Spleen (tissue), 11 donors: Measurements from ENCODE around the gene GTPBP8. TPM values are rescaled to one million over a fixed set of nuclear protein-coding genes. Genes with fewer than 3 reads are reported as not detected.

ENCODE experiments used
- DNase-seq: peaks from one replicate; pipeline ENCODE4 v3.0.0-alpha.2; 2020
- H3K27ac ChIP-seq, 8 donors: fragments of 200-600 bp; sonication (generic) in 7 of 8; 1 replicate in 4 of 8; 2 replicates in 4 of 8; pipeline versions ENCODE4 v1.5.0 to v1.8.0; 2016 to 2021; ENCODE audit warnings: inconsistent platforms in 4 of 8, mild to moderate bottlenecking in 4 of 8, moderate library complexity in 1 of 8
- H3K27me3 ChIP-seq, 7 donors: fragments of 200-600 bp; sonication (generic) in 6 of 7; replicated peaks in 1 of 7; 1 replicate in 4 of 7; 2 replicates in 3 of 7; pipeline versions ENCODE4 v1.5.0 to v1.8.0; 2016 to 2021; ENCODE audit warnings: inconsistent platforms in 3 of 7, mild to moderate bottlenecking in 1 of 7
- H3K36me3 ChIP-seq, 6 donors: fragments of 200-600 bp; sonication (generic) in 5 of 6; 1 replicate in 4 of 6; 2 replicates in 2 of 6; pipeline versions ENCODE4 v1.5.0 to v1.8.0; 2016 to 2021; ENCODE audit warnings: inconsistent platforms in 2 of 6
- H3K4me1 ChIP-seq, 6 donors: fragments of 200-600 bp; sonication (generic) in 5 of 6; 1 replicate in 3 of 6; 2 replicates in 3 of 6; pipeline versions ENCODE4 v1.5.0 to v1.8.0; 2016 to 2021; ENCODE audit warnings: inconsistent platforms in 3 of 6
- H3K4me3 ChIP-seq, 8 donors: fragments of 200-600 bp; sonication (generic) in 7 of 8; 1 replicate in 4 of 8; 2 replicates in 4 of 8; pipeline versions ENCODE4 v1.5.0 to v1.8.0; 2016 to 2021; ENCODE audit warnings: inconsistent platforms in 4 of 8, mild to moderate bottlenecking in 4 of 8, moderate library complexity in 2 of 8
- H3K9me3 ChIP-seq, 8 donors: fragments of 200-600 bp; sonication (generic) in 7 of 8; 1 replicate in 4 of 8; 2 replicates in 4 of 8; pipeline versions ENCODE4 v1.5.0 to v1.8.0; 2016 to 2021; ENCODE audit warnings: inconsistent platforms in 4 of 8
- CTCF ChIP-seq, 11 experiments: fragments of 200-600 bp in 7 of 11; fragments of 450-650 bp in 4 of 11; sonication (generic) in 4 of 11; IDR thresholded peaks in 8 of 11; conservative IDR thresholded peaks in 3 of 11; 1 replicate in 7 of 11; 2 replicates in 4 of 11; pipeline versions ENCODE4 v1.4.0 to v1.8.0; 2016 to 2021; ENCODE audit warnings: antibody characterized with exemption in 11 of 11, inconsistent platforms in 4 of 11, mild to moderate bottlenecking in 1 of 11
- POLR2A ChIP-seq, 3 donors: fragments of 450-650 bp; IDR thresholded peaks; one replicate each; pipeline ENCODE4 v1.5.1; 2017; ENCODE audit warnings: antibody characterized with exemption in 3 of 3, mild to moderate bottlenecking in 1 of 3
- POLR2AphosphoS5 ChIP-seq, 3 donors: sonication (generic); formaldehyde crosslinking; IDR thresholded peaks; one replicate each; pipeline ENCODE4 v1.5.1; 2017; ENCODE audit warnings: antibody characterized with exemption in 3 of 3
- WGBS, 5 donors: extraction: QIAGEN DNeasy Blood & Tissue Kit in 3 of 5; methylation state at CpG; one replicate each; pipeline versions ENCODE4 v1.1.5 to v1.1.7; 2013 to 2018; 5-methylcytosine and 5-hydroxymethylcytosine counted together
- intact Hi-C: fragments of 100-400 bp; cut with DNase I; formaldehyde crosslinking; loops from one replicate; pipeline ENCODE4 v1.15.0; 2023; ENCODE audit warnings: low total_unique reads
- polyA plus RNA-seq, 3 donors: library from polyadenylated mRNA; stranded (reverse); fragments of 200-250 nt; gene quantifications; one replicate each; pipeline ENCODE4 v1.2.1, GENCODE V29; 2013
- total RNA-seq, 7 donors: library from RNA; depleted of rRNA in 3 of 7; stranded (reverse); fragments of >200 nt in 3 of 7; fragmentation: NEBNext Ultra II Directional in 4 of 7; extraction: Animal tissue kit (Norgen Biotek cat#: 25700) in 4 of 7; gene quantifications; one replicate each; pipeline versions ENCODE4 v1.1.0 to v1.2.1, GENCODE V29; 2016 to 2021
- donor health status: healthy with polysubstance abuse.
- donor health status: DM: no; HTN: no; CAD: no; lungs with moderate emphysema.
- donor health status: DM: no; HTN: no; CAD: no.
- donor health status: Bipolar disorder and iron deficiency.
- donor health status: healthy.
- donor health status: DM: no; HTN: no; CAD: no.
- donor health status: DM: yes; HTN: yes; CAD: no.

Gene GTPBP8
- total and polyA plus RNA-seq, 10 donors, result 5.1 to 27.9 (median 12.7) TPM

GRCh38 chr3:113002679-113003078, 11.9 kb downstream of the GTPBP8 start:
- Histone ChIP-seq H3K9me3 (no peaks in the 10 kb centered on the region), H3K27me3 (no peaks in the 10 kb centered on the region), H3K36me3 (peaks cover 0 to 100% (median 71%) of the 10 kb centered on the region in 6 donors), H3K27ac (peak overlapping the region in 3 of 8 donors; percentile 6 to 55 (median 18)), H3K4me3 (no peak overlapping the region), H3K4me1 (peaks cover 0 to 50% (median 2%) of the 10 kb centered on the region in 6 donors)
- no peak for TF ChIP-seq CTCF (IDR thresholded peaks at IDR 0.05 in 8 of 11, conservative IDR thresholded peaks at IDR 0.05 in 3 of 11)
- peak in 1 of 3 donors; percentile 35 for TF ChIP-seq POLR2AphosphoS5 (IDR thresholded peaks at IDR 0.05)
- intact Hi-C loops, result no loop called here
- DNase-seq, result no peak

- H3K36me3 ChIP-seq, result peaks cover 0 to 100% (median 72%) of the 10 kb centered on the region in 6 donors
- no peaks in the 10 kb centered on the region for H3K9me3 ChIP-seq
- TF ChIP-seq POLR2A (IDR thresholded peaks at IDR 0.05), result no peak
- DNase-seq, result no peak
- WGBS, 5 donors, result 67 to 78% (median 70%) methylated on average over 7 of the region's 7 CpGs
- intact Hi-C loops, result no loop called here
- H3K27me3 ChIP-seq, result no peaks in the 10 kb centered on the region
- peak overlapping the region in 5 of 8 donors; percentile 30 to 48 (median 31) for H3K27ac ChIP-seq
- no peak overlapping the region for H3K4me3 ChIP-seq
- peaks cover 0 to 49% (median 2%) of the 10 kb centered on the region in 6 donors for H3K4me1 ChIP-seq
Observed at GRCh38 chr3:113005611-113006010, 14.8 kb downstream of the GTPBP8 start.

GRCh38 chr3:113006359-113007056, 15.7 kb downstream of the GTPBP8 start:
- no peak for TF ChIP-seq POLR2A (IDR thresholded peaks at IDR 0.05)
- TF ChIP-seq CTCF (IDR thresholded peaks at IDR 0.05 in 8 of 11, conservative IDR thresholded peaks at IDR 0.05 in 3 of 11), result no peak
- no peak for TF ChIP-seq POLR2AphosphoS5 (IDR thresholded peaks at IDR 0.05)
- Histone ChIP-seq H3K4me1 (peaks cover 0 to 53% (median 2%) of the 10 kb centered on the region in 6 donors), H3K9me3 (no peaks in the 10 kb centered on the region), H3K36me3 (peaks cover 0 to 100% (median 70%) of the 10 kb centered on the region in 6 donors), H3K27ac (peak overlapping the region in 5 of 8 donors; percentile 17 to 48 (median 31)), H3K27me3 (no peaks in the 10 kb centered on the region), H3K4me3 (no peak overlapping the region)
- no peak for DNase-seq
- intact Hi-C loops, result no loop called here
- 73 to 88% (median 84%) methylated on average over 4 of the region's 4 CpGs for WGBS, 5 donors

- 77 to 93% (median 84%) methylated on average over 3 of the region's 3 CpGs for WGBS, 5 donors
- intact Hi-C loops, result no loop called here
- H3K4me3 ChIP-seq, result no peak overlapping the region
- H3K27me3 ChIP-seq, result no peaks in the 10 kb centered on the region
- peaks cover 0 to 45% (median 2%) of the 10 kb centered on the region in 6 donors for H3K4me1 ChIP-seq
- no peaks in the 10 kb centered on the region for H3K9me3 ChIP-seq
- no peak for TF ChIP-seq CTCF (IDR thresholded peaks at IDR 0.05 in 8 of 11, conservative IDR thresholded peaks at IDR 0.05 in 3 of 11)
- no peak for TF ChIP-seq POLR2A (IDR thresholded peaks at IDR 0.05)
- no peak for TF ChIP-seq POLR2AphosphoS5 (IDR thresholded peaks at IDR 0.05)
- DNase-seq, result no peak
- peaks cover 0 to 100% (median 70%) of the 10 kb centered on the region in 6 donors for H3K36me3 ChIP-seq
- H3K27ac ChIP-seq, result no peak overlapping the region
Observed at GRCh38 chr3:113008117-113008516, 17.3 kb downstream of the GTPBP8 start.
